ENCODE data around the gene OR6C1.
"Not testable (repeated sequence)": the region's sequence is repeated elsewhere in the genome, so short reads cannot be mapped to it uniquely, and the experiment has no call there.

OR6C1 gene

GRCh38 chr12:55314043-55314442 is at the start of gene OR6C1:
TSS of gene OR6C1 (plus strand) at chr12:55314343. CDS start at chr12:55320600, 6,257 bp downstream.
- peaks cover 1% of the 10 kb centered on the region for H3K9me3 Mint-ChIP-seq (ENCODE audit: low read depth)
- no peaks in the 10 kb centered on the region for H3K4me1 Mint-ChIP-seq (ENCODE audit: low read depth)
- H3K27ac Mint-ChIP-seq: no peak within 1 kb of the TSS
- H3K36me3 Mint-ChIP-seq: no peaks in the 10 kb centered on the region
- no peak within 1 kb of the TSS for H3K4me3 Mint-ChIP-seq
- peaks cover 17% of the 10 kb centered on the region for H3K27me3 Mint-ChIP-seq

GRCh38 chr12:55280991-55281390 is 33.2 kb upstream of the OR6C1 start:
- H3K4me1 Mint-ChIP-seq (ENCODE audit: low read depth): no peaks in the 10 kb centered on the region
- H3K27ac Mint-ChIP-seq: no peak overlapping the region
- no peaks in the 10 kb centered on the region for H3K9me3 Mint-ChIP-seq (ENCODE audit: low read depth)
- peaks cover 11% of the 10 kb centered on the region for H3K27me3 Mint-ChIP-seq
- no peaks in the 10 kb centered on the region for H3K36me3 Mint-ChIP-seq
- H3K4me3 Mint-ChIP-seq: no peak overlapping the region

GRCh38 chr12:55289999-55290398 is 24.1 kb upstream of the OR6C1 start:
- Mint-ChIP-seq H3K4me3 (no peak overlapping the region), H3K27me3 (peaks cover 20% of the 10 kb centered on the region), H3K9me3 (ENCODE audit: low read depth) (no peaks in the 10 kb centered on the region), H3K27ac (no peak overlapping the region), H3K36me3 (no peaks in the 10 kb centered on the region), H3K4me1 (ENCODE audit: low read depth) (no peaks in the 10 kb centered on the region)

DNA sequence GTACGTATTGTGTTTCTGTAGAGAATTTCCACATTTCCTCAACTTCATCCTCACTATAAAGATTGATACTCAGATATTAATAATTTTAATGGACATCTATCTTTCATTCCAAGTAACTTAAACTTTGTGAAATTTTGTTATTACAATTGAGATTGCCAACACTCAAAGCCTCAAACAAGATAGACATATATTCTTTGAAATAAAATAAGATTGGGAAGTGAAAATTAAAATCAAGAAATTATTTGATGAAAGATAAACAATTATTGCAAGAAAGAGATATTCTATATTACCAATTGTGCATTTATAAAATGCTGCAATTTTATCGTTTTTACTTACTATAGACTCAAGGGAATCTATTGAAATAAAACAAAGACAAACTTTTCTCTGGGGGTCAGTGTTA is 17.7 kb upstream of the OR6C1 start, which contains the start of gene OR6C6:
TSS of gene OR6C6 (minus strand) at position 101 of the 400 bp plus-strand sequence. CDS start 1,337 bp downstream, outside the sequence.
- Mint-ChIP-seq H3K9me3 (ENCODE audit: low read depth) (no peaks in the 10 kb centered on the region), H3K36me3 (no peaks in the 10 kb centered on the region), H3K4me3 (no peak within 1 kb of the TSS), H3K4me1 (ENCODE audit: low read depth) (no peaks in the 10 kb centered on the region), H3K27me3 (peaks cover 18% of the 10 kb centered on the region), H3K27ac (no peak within 1 kb of the TSS)

DNA sequence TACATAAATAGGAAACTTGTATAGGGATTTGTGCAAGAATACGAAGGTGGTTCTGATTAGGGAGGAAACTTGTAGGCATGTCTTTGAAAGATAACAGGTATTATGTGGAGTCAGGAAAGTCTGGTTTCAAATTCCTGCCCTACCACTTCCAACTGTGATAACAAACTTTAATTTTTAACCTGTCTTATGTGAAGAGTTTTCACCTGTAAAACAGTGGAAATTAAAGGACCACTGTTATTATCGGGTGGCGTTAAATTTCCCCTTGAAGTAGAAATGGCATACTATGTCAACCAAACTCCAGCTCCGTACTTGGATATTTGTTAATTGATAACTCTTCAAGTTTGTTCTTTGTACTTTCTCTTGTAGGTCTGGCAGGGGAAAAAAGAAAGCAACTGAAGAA is 6.1 kb downstream of the OR6C1 start:
- Mint-ChIP-seq H3K4me3 (no peak overlapping the region), H3K4me1 (ENCODE audit: low read depth) (no peaks in the 10 kb centered on the region), H3K36me3 (no peaks in the 10 kb centered on the region), H3K27ac (no peak overlapping the region), H3K9me3 (ENCODE audit: low read depth) (peaks cover 6% of the 10 kb centered on the region), H3K27me3 (peaks cover 8% of the 10 kb centered on the region)

DNA sequence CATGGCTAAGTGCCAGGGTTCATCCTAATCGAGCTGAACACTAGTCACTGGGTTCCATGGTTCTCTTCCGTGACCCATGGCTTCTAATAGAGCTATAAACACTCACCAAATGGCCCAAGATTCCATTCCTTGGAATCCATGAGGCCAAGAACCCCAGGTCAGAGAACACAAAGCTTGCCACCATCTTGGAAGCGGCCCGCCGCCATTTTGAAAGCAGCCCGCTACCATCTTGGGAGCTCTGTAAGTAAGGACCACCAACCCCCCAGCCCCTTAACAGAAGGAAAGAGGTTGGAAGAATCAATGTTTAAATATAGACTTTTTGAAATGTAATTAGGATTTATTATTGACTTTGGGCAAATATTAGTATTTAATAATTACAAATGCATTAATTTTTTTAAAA is 11.7 kb downstream of the OR6C1 start:
- H3K36me3 Mint-ChIP-seq; H3K4me3 Mint-ChIP-seq; H3K27me3 Mint-ChIP-seq; H3K4me1 Mint-ChIP-seq (ENCODE audit: low read depth); H3K27ac Mint-ChIP-seq; H3K9me3 Mint-ChIP-seq (ENCODE audit: low read depth): not testable (repeated sequence)

GRCh38 chr12:55330446-55330845 is 16.3 kb downstream of the OR6C1 start, which contains the start of gene OR6C3:
TSS of gene OR6C3 (plus strand) at chr12:55330746. CDS start at chr12:55331701, 955 bp downstream.
- H3K27ac Mint-ChIP-seq: no peak within 1 kb of the TSS
- H3K4me1 Mint-ChIP-seq (ENCODE audit: low read depth): no peaks in the 10 kb centered on the region

GRCh38 chr12:55336002-55336401 is 21.9 kb downstream of the OR6C1 start:
- Mint-ChIP-seq H3K9me3 (ENCODE audit: low read depth) (no peaks in the 10 kb centered on the region), H3K27ac (no peak overlapping the region), H3K4me1 (ENCODE audit: low read depth) (no peaks in the 10 kb centered on the region), H3K4me3 (no peak overlapping the region), H3K36me3 (no peaks in the 10 kb centered on the region), H3K27me3 (peaks cover 4% of the 10 kb centered on the region)

More at GRCh38 chr12:55330446-55330845, 16.3 kb downstream of the OR6C1 start, which contains the start of gene OR6C3:
- Mint-ChIP-seq H3K36me3 (no peaks in the 10 kb centered on the region), H3K27me3 (peaks cover 11% of the 10 kb centered on the region), H3K4me3 (no peak within 1 kb of the TSS), H3K9me3 (ENCODE audit: low read depth) (no peaks in the 10 kb centered on the region)

DNA sequence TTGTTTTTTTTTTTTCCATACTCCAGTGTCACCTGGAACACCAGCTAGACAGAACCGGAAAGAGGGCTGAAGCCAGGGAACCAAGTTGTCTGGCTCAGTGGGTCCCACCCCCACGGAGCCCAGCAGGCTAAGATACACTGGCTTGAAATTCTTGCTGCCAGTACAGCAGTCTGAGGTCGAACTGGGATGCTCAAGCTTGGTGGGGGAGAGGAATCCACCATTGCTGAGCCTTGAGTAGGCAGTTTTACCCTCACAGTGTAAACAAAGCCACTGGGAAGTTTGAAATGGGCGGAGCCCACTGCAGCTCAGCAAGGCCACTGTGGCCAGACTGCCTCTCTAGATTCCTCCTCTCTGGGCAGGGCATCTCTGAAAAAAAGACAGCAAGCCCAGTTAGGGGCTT is 41.2 kb downstream of the OR6C1 start:
- H3K27me3 Mint-ChIP-seq: peaks cover 26% of the 10 kb centered on the region
- not testable (repeated sequence) for H3K9me3 Mint-ChIP-seq (ENCODE audit: low read depth); H3K27ac Mint-ChIP-seq; H3K4me1 Mint-ChIP-seq (ENCODE audit: low read depth); H3K4me3 Mint-ChIP-seq; H3K36me3 Mint-ChIP-seq

DNA sequence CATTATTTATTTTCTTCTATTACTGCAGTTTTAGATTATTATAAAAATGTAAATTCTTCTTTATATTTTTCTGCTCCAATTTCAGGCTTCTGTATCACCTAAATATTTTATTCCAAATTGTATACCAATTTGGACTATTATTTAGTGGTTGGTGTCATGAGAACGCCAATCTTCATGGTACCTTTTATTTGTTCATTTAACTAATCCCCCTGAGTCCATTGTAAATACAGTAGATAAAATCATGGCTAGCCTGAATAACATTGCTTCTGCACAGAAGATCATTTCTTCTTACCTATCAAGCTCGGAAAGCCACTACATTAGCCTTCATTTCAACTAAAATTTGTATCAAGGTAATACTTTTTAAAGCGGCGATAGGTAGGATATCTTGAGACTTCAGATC is 48.5 kb downstream of the OR6C1 start, which contains the start of gene OR6C75:
TSS of gene OR6C75 (plus strand) at position 301 of the 400 bp plus-strand sequence. CDS start 2,136 bp downstream, outside the sequence.
- no peak within 1 kb of the TSS for H3K4me3 Mint-ChIP-seq
- H3K36me3 Mint-ChIP-seq: no peaks in the 10 kb centered on the region
- H3K27ac Mint-ChIP-seq: no peak within 1 kb of the TSS
- H3K9me3 Mint-ChIP-seq (ENCODE audit: low read depth): no peaks in the 10 kb centered on the region
- no peaks in the 10 kb centered on the region for H3K4me1 Mint-ChIP-seq (ENCODE audit: low read depth)
- peaks cover 13% of the 10 kb centered on the region for H3K27me3 Mint-ChIP-seq

DNA sequence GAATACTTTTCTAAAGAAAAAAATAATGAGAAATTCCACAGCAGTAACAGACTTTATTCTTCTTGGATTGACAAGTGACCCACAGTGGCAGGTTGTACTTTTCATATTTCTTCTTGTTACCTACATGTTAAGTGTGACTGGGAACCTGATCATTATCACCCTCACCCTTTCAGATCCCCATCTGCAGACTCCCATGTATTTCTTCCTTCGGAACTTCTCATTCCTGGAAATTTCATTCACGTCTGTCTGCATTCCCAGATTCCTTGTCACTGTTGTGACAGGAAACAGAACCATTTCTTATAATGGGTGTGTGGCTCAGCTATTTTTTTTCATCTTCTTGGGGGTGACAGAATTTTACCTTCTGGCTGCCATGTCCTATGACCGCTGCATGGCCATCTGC is 50.9 kb downstream of the OR6C1 start:
- H3K36me3 Mint-ChIP-seq: no peaks in the 10 kb centered on the region
- H3K9me3 Mint-ChIP-seq (ENCODE audit: low read depth): no peaks in the 10 kb centered on the region
- H3K27ac Mint-ChIP-seq: no peak overlapping the region
- H3K27me3 Mint-ChIP-seq: peaks cover 8% of the 10 kb centered on the region
- no peaks in the 10 kb centered on the region for H3K4me1 Mint-ChIP-seq (ENCODE audit: low read depth)
- H3K4me3 Mint-ChIP-seq: no peak overlapping the region
